ENCODE measurements around the gene DGKG.

The DGKG gene

DNA sequence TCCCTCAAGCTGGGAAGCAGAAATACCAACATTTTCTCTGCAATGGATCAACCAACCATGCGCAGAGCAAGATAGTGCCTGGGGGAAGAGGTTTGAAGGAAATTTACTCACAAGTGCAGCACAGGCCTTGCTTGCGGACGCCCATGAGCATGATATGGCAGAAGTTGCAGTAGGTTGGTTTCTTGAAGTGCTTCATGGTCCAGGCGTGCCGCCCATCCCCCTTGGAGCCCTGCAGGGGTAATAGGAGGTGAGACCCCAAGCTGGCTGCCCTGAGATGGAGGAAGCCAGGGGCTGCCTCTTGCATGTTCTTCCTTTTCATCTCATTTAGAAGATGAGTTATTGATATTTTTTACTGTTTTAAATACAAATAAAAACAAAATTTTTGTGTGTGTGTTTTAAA, 86.6 kb downstream of the DGKG start:
- no peak for DNase-seq (ENCODE audit: low spot score)

DNA sequence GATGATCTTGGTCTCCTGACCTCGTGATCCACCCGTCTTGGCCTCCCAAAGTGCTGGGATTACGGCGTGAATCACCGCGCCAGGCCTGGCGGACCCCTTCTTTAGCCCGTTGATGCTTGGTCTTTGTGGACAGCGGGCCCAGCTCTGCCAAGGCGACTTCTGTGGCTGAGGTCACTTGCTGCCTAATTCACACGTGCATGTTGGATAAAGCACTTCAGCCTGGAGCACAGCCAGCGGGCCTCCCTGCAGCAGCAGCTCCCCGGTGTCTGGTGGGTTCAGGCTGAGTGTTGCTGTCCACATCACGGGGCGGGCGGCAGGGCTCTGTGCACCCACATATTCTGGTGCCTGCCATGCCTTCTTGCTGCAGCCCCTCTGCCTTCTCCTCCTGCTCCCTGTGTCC, 88.4 kb downstream of the DGKG start:
- peak; percentile 56 for DNase-seq (ENCODE audit: low spot score)

DNA sequence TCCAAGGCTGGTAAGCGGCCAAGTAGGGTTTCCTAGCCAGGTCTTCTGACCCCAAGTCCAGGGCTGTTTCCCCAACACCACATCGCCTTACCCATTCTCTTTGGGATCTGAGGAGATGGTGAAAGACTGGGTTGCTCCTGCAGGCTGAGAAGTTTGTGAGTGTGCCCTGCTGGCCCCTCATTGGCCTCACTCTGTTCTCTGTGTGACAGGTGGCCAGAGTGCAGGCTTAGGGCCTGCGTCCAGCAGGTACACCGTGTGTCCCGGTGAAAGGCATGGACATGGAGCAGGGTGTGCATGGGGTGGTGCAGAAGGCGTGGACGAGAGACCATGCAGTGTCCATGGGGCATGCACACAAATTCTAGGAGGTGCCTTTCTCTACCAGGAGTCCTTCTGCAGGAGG, 91.3 kb downstream of the DGKG start:
- DNase-seq (ENCODE audit: low spot score) = peak; percentile 53

DNA sequence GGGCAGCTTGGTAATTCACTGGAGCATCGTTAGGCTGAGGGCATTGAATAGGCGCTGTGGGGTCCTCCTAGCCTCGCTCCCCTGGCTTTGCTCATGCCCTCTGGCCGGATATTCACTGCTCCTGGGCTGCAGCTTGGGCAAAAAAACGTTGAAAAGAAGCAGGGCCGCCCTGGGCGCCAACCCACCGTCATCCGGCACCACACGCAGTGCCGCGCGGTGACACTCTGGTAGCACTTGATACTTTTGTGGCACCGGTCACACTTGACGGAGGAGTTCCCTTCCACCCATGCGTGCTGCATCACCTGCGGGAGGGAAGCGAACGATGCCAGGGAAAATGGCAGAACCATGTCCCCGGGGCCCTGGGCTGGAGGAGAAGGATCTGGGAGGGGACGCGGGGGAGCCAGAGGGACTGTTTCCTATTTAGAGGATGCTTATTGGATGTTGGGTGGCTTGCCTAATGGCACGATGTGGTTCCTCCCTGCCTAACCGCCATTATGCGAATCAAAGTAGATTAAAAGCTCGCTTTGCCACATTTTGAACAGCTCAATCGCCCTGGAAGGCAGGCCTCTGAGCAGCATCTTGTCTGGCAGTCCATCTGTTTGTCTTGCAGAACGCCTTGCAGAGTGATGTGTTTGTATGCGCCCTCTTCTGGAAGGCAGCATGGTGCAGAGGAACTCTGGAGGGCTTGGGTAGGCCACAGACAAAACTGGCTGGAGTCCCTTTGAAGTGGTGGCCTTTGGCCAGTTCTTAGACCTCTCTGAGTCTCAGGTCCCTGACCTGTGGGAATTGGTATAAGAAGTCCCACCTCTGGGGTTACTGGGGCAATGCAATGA, 93.2 kb downstream of the DGKG start:
- DNase-seq (ENCODE audit: low spot score) = no peak

DNA sequence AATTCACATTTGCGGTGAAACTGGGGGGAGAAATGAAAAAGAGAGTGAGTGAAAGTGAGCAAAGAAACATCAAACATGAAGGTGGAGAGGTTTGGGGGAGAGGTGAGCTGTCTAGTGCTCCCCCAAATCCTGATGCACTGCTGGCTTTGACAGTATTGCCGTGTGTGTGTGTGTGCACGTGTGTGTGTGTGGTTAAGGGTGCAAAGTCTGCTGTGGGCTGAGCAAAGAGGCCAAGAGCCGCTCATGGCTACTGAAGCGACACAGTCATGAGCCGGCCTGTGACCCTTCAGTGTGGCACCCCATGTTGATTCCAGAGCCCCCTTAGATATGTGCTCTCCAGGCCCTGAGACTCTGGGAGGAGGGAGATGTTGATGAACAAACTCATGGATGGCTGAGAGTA, 94.3 kb downstream of the DGKG start:
- no peak for DNase-seq (ENCODE audit: low spot score)

DNA sequence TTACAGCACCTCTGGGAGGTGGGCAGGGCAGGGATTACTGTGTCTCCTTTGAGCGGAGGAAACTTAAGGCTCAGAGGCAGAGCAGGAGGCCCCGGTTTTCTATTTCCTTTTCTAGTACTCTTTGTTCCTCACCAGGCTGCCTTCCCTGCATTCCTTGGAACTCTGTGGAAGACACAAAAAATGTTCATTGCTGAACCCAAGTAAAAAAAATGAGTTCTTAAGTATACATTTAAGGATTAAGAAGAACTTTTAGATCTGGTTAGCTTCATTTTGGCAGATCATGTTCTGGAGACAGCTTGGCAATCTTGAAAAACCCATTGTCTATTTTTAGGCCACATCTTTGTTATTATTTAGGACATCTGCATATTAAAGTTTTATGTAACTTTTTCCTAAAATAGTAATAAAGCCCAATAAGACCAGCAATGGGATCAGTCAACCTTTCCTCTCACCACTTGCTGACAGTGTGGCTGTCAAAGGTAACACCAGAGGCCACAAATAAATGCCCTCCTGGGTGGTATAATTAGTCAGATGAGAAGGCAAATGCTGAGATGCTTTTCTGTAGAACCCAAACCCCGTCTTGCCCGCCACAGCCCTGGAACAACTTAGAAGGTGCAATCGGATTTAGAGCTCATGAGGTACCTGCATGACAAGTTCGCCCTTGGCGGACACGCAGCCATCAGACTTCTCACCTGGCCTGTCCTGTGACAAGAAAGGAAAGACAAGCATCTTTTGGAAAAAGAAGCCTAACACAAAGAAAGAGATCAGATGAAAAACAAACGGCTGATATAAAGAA, 97.2 kb downstream of the DGKG start:
- DNase-seq (ENCODE audit: low spot score) = no peak

- DNase-seq (ENCODE audit: low spot score) = no peak
Measured at GRCh38 chr3:186261638-186262037, 100.4 kb downstream of the DGKG start.

- no peak for DNase-seq (ENCODE audit: low spot score)
Measured at GRCh38 chr3:186260726-186261125, 101.3 kb downstream of the DGKG start.

DNA sequence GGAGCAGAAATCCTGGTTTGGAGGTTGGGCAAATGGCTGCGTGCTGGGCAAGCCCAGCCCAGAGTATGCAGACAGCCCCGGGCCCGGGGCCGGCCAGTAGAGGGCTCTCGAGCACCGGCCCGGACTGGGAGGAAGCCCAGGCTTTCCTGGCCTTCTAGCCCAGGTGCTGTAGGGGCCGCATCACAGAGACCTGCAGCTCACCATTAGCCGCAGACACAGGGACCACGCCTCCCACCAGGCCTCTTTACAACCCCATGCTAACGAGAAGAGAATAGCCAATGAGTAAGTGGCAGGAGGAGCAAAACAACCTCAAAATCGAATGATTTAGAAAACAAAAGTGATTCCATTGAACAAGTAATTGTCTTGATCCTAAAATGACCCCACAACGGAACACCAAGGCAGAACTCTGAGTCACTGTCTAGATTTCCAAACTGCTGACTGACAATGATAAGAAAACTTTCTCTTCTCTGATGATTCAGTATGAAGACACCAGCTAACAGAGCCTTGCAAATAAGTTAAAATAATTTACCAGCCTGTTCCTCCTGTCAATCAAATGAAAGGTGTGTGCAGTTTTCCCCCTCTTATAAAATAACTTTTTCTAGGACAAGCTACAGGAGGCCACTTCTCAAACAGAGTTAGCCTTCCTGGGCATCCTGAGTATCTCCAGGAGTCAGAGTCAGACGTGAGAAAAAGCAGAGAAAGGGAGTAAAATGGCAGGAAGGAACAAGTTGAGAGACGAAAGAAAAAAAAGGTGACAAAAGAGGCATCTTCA, 102.2 kb downstream of the DGKG start:
- no peak for DNase-seq (ENCODE audit: low spot score)

DNA sequence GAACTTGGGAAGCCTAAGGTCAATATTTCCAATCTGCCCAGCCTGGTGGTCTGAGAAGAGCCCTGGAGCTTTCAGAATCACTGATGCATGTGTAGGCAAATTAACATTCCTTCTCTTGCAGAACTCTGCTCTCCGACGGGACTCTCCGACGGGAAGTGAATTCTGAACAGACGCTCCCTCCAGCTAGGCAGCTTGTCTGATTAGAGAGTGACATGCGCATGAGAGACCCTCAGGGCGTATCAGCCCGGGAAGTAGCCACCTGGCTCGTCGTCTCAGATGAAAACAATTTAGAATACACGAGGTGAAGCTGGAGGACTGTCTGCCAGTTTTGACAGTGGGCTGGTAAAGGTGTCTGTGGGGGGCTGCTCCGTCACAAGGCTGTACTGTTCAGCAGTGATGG, 103.1 kb downstream of the DGKG start:
- no peak for DNase-seq (ENCODE audit: low spot score)

DNA sequence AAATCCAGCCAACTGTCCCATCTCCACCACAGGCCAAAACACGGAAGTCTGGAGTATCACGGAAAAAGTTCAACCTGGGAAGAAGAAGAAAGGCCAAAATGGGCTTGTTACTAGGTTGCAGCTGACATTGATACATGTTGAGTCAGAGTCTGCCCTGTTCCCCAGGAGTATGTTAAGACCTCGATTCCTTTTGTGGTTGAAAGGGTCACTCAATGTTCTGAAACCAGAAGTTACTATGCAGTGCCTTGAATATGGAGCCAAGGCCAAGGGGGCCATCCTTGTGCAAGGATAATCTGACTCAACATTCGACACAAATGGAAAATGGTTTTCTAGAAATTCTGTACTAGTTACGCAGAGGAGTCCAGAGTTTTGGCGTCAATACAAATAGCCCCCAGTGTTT, 104.2 kb downstream of the DGKG start:
- no peak for DNase-seq (ENCODE audit: low spot score)

GRCh38 chr3:186255703-186256331, 106.2 kb downstream of the DGKG start:
- DNase-seq (ENCODE audit: low spot score) = no peak

DNA sequence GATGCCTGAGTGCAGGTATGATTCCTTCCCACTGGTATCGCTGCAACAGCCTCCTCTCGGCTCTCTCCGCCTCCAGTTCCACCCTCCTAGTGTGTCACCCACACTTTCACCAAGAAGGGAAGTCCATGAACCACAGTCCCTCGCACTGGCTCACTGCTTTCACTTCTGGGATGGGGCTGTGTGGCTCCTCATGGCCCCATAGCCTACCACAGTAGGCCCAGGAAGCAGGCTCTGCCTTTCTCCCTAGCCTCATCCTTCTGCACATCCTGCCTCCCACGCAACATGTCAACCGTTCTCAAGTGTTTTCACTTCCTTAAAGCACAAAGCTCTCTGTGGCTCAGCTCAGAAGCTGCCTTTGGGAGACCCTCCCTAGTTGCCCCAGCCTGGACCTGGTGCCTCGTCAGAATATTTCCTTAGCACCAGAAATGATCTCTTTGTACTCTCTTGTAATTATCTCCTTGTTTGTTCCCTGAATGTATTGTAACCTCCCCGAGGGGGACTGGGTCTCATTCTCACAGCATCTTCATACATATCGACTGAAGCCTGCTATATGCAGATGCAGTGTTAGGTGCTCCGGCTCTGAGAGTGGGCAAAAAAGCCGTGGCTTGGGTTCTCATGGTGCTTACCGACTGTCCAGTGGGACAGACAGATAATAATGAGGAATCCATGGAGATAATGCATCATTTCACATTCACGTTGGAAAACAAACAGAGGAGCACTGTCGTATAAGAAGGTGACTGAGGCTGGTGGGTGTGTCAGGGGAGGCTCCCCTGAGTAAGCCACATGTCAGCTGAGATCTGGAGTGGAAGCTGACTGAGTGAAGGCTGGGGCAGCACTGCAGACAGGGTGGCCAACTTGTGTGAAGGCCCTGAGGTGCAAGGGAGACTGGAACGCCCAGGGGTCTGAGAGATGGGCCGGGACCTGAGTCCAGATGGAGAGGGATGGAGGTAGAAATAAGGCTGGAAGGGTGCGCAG, 107.1 kb downstream of the DGKG start:
- DNase-seq (ENCODE audit: low spot score) = no peak

DNA sequence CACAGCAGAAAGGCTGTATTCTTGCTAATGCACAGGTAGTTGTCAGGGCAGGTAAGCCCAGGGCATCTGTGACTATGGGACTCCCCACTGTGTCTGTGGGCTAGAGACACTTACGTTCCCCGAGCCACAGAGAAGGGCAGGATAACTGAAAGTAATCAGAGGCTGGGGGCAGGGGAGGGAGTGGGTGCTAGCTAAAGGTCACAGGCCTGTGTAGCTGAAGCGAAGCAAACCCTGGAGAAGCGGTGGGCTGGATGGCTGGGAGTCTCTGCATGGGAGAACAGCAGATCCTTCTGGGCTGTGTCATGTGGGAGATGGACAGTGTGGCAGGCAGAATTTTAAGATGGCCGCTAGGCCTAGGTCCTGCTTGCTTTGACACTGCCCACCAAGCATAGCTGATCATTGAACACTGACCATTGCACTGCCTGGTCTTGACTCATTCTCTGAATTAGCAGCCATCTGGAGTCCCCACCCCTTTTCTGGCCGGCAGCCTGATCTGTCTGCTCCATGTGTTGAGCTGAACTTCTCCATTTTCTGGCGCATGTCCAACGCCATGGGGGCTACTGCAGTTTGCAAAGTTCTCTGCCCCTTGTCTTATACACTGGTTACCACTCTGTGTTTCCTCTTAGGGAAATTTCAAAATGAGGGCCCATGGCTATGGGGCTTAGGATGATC, 110.0 kb downstream of the DGKG start:
- DNase-seq (ENCODE audit: low spot score) = no peak

GRCh38 chr3:186248850-186249249, 113.2 kb downstream of the DGKG start:
- no peak for DNase-seq (ENCODE audit: low spot score)

GRCh38 chr3:186247821-186248814, 113.9 kb downstream of the DGKG start:
- no peak for DNase-seq (ENCODE audit: low spot score)

DNA sequence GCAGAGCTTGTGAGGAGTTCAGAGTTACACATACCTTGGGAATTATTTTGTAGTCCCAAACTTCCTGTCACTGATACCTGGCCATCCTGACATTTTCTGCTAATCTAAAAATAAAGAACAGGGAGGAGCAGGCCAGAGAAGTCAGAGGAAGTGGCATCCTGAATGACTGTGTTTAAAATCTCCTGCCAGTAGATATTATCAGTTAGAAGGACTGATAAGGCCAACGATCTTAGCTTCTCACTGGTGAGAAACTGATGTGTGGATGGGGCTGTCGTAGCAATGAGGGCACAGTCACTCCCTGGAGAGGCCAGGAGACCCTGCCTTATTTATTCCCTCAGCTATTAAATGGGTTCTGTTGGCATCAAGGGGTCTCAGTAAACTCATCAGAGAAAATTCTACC, 115.1 kb downstream of the DGKG start:
- no peak for DNase-seq (ENCODE audit: low spot score)

GRCh38 chr3:186244016-186244415, 118.0 kb downstream of the DGKG start:
- no peak for DNase-seq (ENCODE audit: low spot score)
